SK-N-SH (cell line): ENCODE data around the gene NEK3. TPM values are rescaled to one million over a fixed set of nuclear protein-coding genes. Genes with fewer than 3 reads are reported as not detected.

ENCODE experiments used
- CTCF ChIA-PET: fragments of 300-600, 350-600 bp; formaldehyde crosslinking; extraction: SDS; loops from one replicate; lab custom pipeline; 2021; lab: Yijun Ruan, JAX
- POLR2A ChIA-PET: fragments of 350-600 bp; sonication (Branson Sonifier 250); formaldehyde crosslinking; extraction: SDS; loops from one replicate; lab custom pipeline; 2020; ENCODE audit warnings: antibody characterized with exemption, inconsistent platforms; lab: Yijun Ruan, JAX
- DNase-seq: peaks from one replicate; pipeline ENCODE4 v3.0.0; 2012
- H2AFZ ChIP-seq: fragments of 200-600 bp; sonication (generic); 2 replicates; pipeline ENCODE4 v1.8.1; 2016; ENCODE audit warnings: antibody characterized with exemption, mild to moderate bottlenecking, low read depth
- H3F3A ChIP-seq: fragments of 200-600 bp; sonication (generic); replicated peaks from 2 replicates; pipeline ENCODE3; 2016; ENCODE audit warnings: antibody characterized with exemption, mild to moderate bottlenecking; ENCODE audit not compliant: insufficient read depth
- H3K27ac ChIP-seq, 2 experiments: fragments of 200-500 bp in 1 of 2; fragments of 200-600 bp in 1 of 2; sonication (Bioruptor generic) in 1 of 2; sonication (generic), shearing (Covaris generic) in 1 of 2; 2 replicates each; pipeline versions ENCODE4 v1.5.1 to v1.6.1; 2014 to 2016; ENCODE audit warnings: low read depth in 2 of 2, inconsistent platforms in 1 of 2, low read length in 1 of 2, mild to moderate bottlenecking in 1 of 2, mixed read lengths in 1 of 2
- H3K27me3 ChIP-seq: fragments of 200-600 bp; sonication (generic), shearing (Covaris generic); 2 replicates; pipeline ENCODE4 v1.6.1; 2016; ENCODE audit warnings: mixed run types; ENCODE audit not compliant: insufficient read depth
- H3K36me3 ChIP-seq, 2 experiments: fragments of 200-500 bp in 1 of 2; fragments of 200-600 bp in 1 of 2; sonication (Bioruptor generic) in 1 of 2; sonication (generic) in 1 of 2; replicated peaks in 1 of 2; 2 replicates each; pipeline versions ENCODE3 to v1.5.1; 2014 to 2016; ENCODE audit warnings: low read length in 1 of 2, mild to moderate bottlenecking in 1 of 2; ENCODE audit not compliant: insufficient read depth in 2 of 2, control insufficient read depth in 1 of 2
- H3K4me1 ChIP-seq, 2 experiments: fragments of 200-500 bp in 1 of 2; fragments of 200-600 bp in 1 of 2; sonication (Bioruptor generic) in 1 of 2; sonication (generic), shearing (Covaris generic) in 1 of 2; 2 replicates each; pipeline versions ENCODE4 v1.5.1 to v1.6.1; 2014 to 2016; ENCODE audit warnings: low read depth in 1 of 2, low read length in 1 of 2, mixed run types in 1 of 2; ENCODE audit not compliant: insufficient read depth in 2 of 2, control insufficient read depth in 1 of 2
- H3K4me2 ChIP-seq: fragments of 200-600 bp; sonication (generic), shearing (Covaris generic); 2 replicates; pipeline ENCODE4 v1.6.1; 2017; ENCODE audit warnings: mixed run types
- H3K4me3 ChIP-seq, 2 experiments: fragments of 200-500 bp in 1 of 2; fragments of 200-600 bp in 1 of 2; sonication (Bioruptor generic) in 1 of 2; sonication (generic), shearing (Covaris generic) in 1 of 2; 2 replicates each; pipeline versions ENCODE4 v1.5.1 to v1.8.1; 2014 to 2016; ENCODE audit warnings: low read depth in 2 of 2, inconsistent platforms in 1 of 2, low read length in 1 of 2, mild to moderate bottlenecking in 1 of 2, mixed read lengths in 1 of 2, moderate library complexity in 1 of 2
- H3K79me2 ChIP-seq: fragments of 200-600 bp; sonication (generic); 2 replicates; pipeline ENCODE4 v1.8.1; 2017; ENCODE audit warnings: mild to moderate bottlenecking; ENCODE audit not compliant: insufficient read depth
- H3K9ac ChIP-seq: fragments of 200-600 bp; sonication (generic); 2 replicates; pipeline ENCODE4 v1.6.1; 2017; ENCODE audit warnings: mixed run types
- H3K9me2 ChIP-seq: fragments of 200-600 bp; sonication (generic); 2 replicates; pipeline ENCODE4 v1.6.1; 2017; ENCODE audit warnings: mixed run types
- H3K9me3 ChIP-seq: fragments of 200-600 bp; sonication (generic); 2 replicates; pipeline ENCODE4 v1.6.1; 2017; ENCODE audit warnings: mixed run types, mild to moderate bottlenecking, moderate library complexity
- H4K20me1 ChIP-seq: fragments of 200-600 bp; sonication (generic); 2 replicates; pipeline ENCODE4 v1.6.1; 2017; ENCODE audit warnings: mild to moderate bottlenecking, mixed run types; ENCODE audit not compliant: insufficient read depth
- CHD2 ChIP-seq: fragments of 150-350 bp; IDR thresholded peaks from 2 replicates; pipeline ENCODE4 v1.6.1; 2018; ENCODE audit warnings: low read length; ENCODE audit not compliant: partially characterized antibody
- ELF1 ChIP-seq: IDR thresholded peaks from 2 replicates; pipeline ENCODE4 v1.4.0; 2012
- EP300 ChIP-seq, 2 experiments: IDR thresholded peaks; 2 replicates each; pipeline versions ENCODE4 v1.4.0 to v1.6.1; 2012; ENCODE audit warnings: borderline replicate concordance in 1 of 2, low read depth in 1 of 2, low read length in 1 of 2
- FOXJ3 ChIP-seq: sonication (generic); formaldehyde crosslinking; IDR thresholded peaks from 2 replicates; pipeline ENCODE4 v1.5.1; 2020; ENCODE audit warnings: mild to moderate bottlenecking, missing genetic modification reagents
- GATA2 ChIP-seq: sonication (generic); formaldehyde crosslinking; IDR thresholded peaks from 2 replicates; pipeline ENCODE4 v1.5.0; 2020; ENCODE audit warnings: mild to moderate bottlenecking, missing genetic modification reagents
- JUND ChIP-seq: IDR thresholded peaks from 2 replicates; pipeline ENCODE4 v1.4.0; 2012
- MXI1 ChIP-seq: IDR thresholded peaks from 2 replicates; pipeline ENCODE4 v1.6.1; 2012; ENCODE audit warnings: mild to moderate bottlenecking, low read depth, low read length, improper control_type of control experiment
- NFIC ChIP-seq: IDR thresholded peaks from 2 replicates; pipeline ENCODE4 v1.4.0; 2012; ENCODE audit warnings: borderline replicate concordance
- NRF1 ChIP-seq: IDR thresholded peaks from 2 replicates; pipeline ENCODE4 v1.6.1; 2012; ENCODE audit warnings: low read depth, mild to moderate bottlenecking, low read length
- PBX3 ChIP-seq: IDR thresholded peaks from 2 replicates; pipeline ENCODE4; 2012
- POLR2AphosphoS5 ChIP-seq: IDR thresholded peaks from 2 replicates; pipeline ENCODE4 v1.6.1; 2012; ENCODE audit warnings: low read depth, low read length
- REST ChIP-seq: IDR thresholded peaks from 2 replicates; pipeline ENCODE4 v1.6.1; 2012; ENCODE audit warnings: mild to moderate bottlenecking, low read depth, low read length, moderate library complexity
- RFX5 ChIP-seq: IDR thresholded peaks from 2 replicates; pipeline ENCODE4 v1.6.1; 2012; ENCODE audit warnings: mild to moderate bottlenecking, improper control_type of control experiment, low read length
- RXRA ChIP-seq: IDR thresholded peaks from 2 replicates; pipeline ENCODE4 v1.4.0; 2012; ENCODE audit warnings: low read depth, mild to moderate bottlenecking, borderline replicate concordance
- SIN3A ChIP-seq: IDR thresholded peaks from 2 replicates; pipeline ENCODE4 v1.6.1; 2012; ENCODE audit warnings: low read depth, mild to moderate bottlenecking, low read length, moderate library complexity, borderline replicate concordance
- SMC3 ChIP-seq: IDR thresholded peaks from 2 replicates; pipeline ENCODE4 v1.6.1; 2012; ENCODE audit warnings: low read depth, low read length, improper control_type of control experiment
- TAF1 ChIP-seq: IDR thresholded peaks from 2 replicates; pipeline ENCODE4 v1.6.1; 2012; ENCODE audit warnings: low read depth, mild to moderate bottlenecking, low read length, moderate library complexity, borderline replicate concordance
- TCF12 ChIP-seq: IDR thresholded peaks from 2 replicates; pipeline ENCODE4 v1.4.0; 2012
- TEAD4 ChIP-seq: IDR thresholded peaks from 2 replicates; pipeline ENCODE4 v1.4.0; 2012; ENCODE audit warnings: mild to moderate bottlenecking, borderline replicate concordance; ENCODE audit not compliant: insufficient read depth
- YY1 ChIP-seq: IDR thresholded peaks from 2 replicates; pipeline ENCODE4 v1.4.0; 2012; ENCODE audit warnings: low read depth, mild to moderate bottlenecking
- WGBS: methylation state at CpG from one replicate; pipeline ENCODE4 v1.1.6; 2017; ENCODE audit warnings: low lambda C conversion rate; 5-methylcytosine and 5-hydroxymethylcytosine counted together
- polyA plus RNA-seq, 3 experiments: library from polyadenylated mRNA; depleted of rRNA; stranded (reverse); fragments of >200 nt; gene quantifications; 2 replicates each; pipeline ENCODE4 v1.2.3, GENCODE V29; 2012
- TF ChIP-seq, protein P1 (sequence below): IDR thresholded peaks from 2 replicates; pipeline ENCODE4 v1.4.0; 2012; ENCODE audit warnings: low read depth
- TF ChIP-seq, protein P2 (sequence below): IDR thresholded peaks from 2 replicates; pipeline ENCODE4 v1.4.0; 2012; ENCODE audit warnings: low read depth, borderline replicate concordance

NEK3 gene
- polyA plus RNA-seq, 1 of the 3 experiments (the other 2 are of a cell fraction) = 12.7 TPM

- H3K27me3 ChIP-seq = no peaks in the 10 kb centered on the region
- no peaks in the 10 kb centered on the region for H3K79me2 ChIP-seq
- DNase-seq = no peak
- no peak overlapping the region for H3K4me2 ChIP-seq
- H3K9me2 ChIP-seq = no peaks in the 10 kb centered on the region
- no peak overlapping the region for H3K9ac ChIP-seq
- 73% methylated on average over 2 of the region's 2 CpGs for WGBS
- no peaks in the 10 kb centered on the region for H3F3A ChIP-seq
- no peaks in the 10 kb centered on the region for H3K9me3 ChIP-seq
- no peaks in the 10 kb centered on the region for H4K20me1 ChIP-seq
- H3K4me3 ChIP-seq = no peak overlapping the region
- ChIA-PET POLR2A (no interaction called here), CTCF (no interaction called here)
- H3K4me1 ChIP-seq = no peaks in the 10 kb centered on the region
- no peak overlapping the region for H2AFZ ChIP-seq
- TF ChIP-seq NRF1 (no peak), NFIC (no peak), RXRA (no peak), ELF1 (no peak), POLR2AphosphoS5 (no peak), MXI1 (no peak), FOXJ3 (CRISPR knock-in tag) (no peak)
- TF ChIP-seq, protein P1, sequence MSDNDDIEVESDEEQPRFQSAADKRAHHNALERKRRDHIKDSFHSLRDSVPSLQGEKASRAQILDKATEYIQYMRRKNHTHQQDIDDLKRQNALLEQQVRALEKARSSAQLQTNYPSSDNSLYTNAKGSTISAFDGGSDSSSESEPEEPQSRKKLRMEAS = no peak
- H3K27ac ChIP-seq = no peak overlapping the region
- peaks cover 42 to 43% of the 10 kb centered on the region in 2 experiments for H3K36me3 ChIP-seq
Observed at GRCh38 chr13:52179925-52180324, 20.5 kb upstream of the NEK3 start.

GRCh38 chr13:52177276-52177675 is 17.9 kb upstream of the NEK3 start:
- TF ChIP-seq EP300 (IDR thresholded peaks at IDR 0.05; ENCODE audit: borderline replicate concordance in 1 of 2, low read depth in 1 of 2, low read length in 1 of 2) = no peak
- TF ChIP-seq GATA2 (CRISPR knock-in tag) = no peak
- TF ChIP-seq CHD2 = no peak
- TF ChIP-seq YY1 = no peak
- TF ChIP-seq TAF1 = no peak
- no peak for TF ChIP-seq RXRA
- no peak for TF ChIP-seq SIN3A
- TF ChIP-seq, protein P2, sequence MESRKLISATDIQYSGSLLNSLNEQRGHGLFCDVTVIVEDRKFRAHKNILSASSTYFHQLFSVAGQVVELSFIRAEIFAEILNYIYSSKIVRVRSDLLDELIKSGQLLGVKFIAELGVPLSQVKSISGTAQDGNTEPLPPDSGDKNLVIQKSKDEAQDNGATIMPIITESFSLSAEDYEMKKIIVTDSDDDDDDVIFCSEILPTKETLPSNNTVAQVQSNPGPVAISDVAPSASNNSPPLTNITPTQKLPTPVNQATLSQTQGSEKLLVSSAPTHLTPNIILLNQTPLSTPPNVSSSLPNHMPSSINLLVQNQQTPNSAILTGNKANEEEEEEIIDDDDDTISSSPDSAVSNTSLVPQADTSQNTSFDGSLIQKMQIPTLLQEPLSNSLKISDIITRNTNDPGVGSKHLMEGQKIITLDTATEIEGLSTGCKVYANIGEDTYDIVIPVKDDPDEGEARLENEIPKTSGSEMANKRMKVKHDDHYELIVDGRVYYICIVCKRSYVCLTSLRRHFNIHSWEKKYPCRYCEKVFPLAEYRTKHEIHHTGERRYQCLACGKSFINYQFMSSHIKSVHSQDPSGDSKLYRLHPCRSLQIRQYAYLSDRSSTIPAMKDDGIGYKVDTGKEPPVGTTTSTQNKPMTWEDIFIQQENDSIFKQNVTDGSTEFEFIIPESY = no peak
- TF ChIP-seq TEAD4 = no peak
- no peak for TF ChIP-seq TCF12
- no peak for TF ChIP-seq JUND
- no peak for TF ChIP-seq SMC3
- TF ChIP-seq RFX5 = no peak
- TF ChIP-seq REST = no peak
- no peak for TF ChIP-seq PBX3
- TF ChIP-seq MXI1 = no peak
- no peaks in the 10 kb centered on the region for H3F3A ChIP-seq
- H3K27me3 ChIP-seq = no peaks in the 10 kb centered on the region
- peaks cover 43 to 52% of the 10 kb centered on the region in 2 experiments for H3K36me3 ChIP-seq
- DNase-seq = no peak
- ChIA-PET CTCF (no interaction called here), POLR2A (no interaction called here)
- no peak overlapping the region for H3K4me2 ChIP-seq
- no peaks in the 10 kb centered on the region for H3K9me2 ChIP-seq
- H3K9me3 ChIP-seq = no peaks in the 10 kb centered on the region
- H4K20me1 ChIP-seq = no peaks in the 10 kb centered on the region
- H3K4me1 ChIP-seq = no peaks in the 10 kb centered on the region
- H2AFZ ChIP-seq = no peak overlapping the region
- no peak overlapping the region for H3K9ac ChIP-seq
- no peaks in the 10 kb centered on the region for H3K79me2 ChIP-seq
- 93% methylated on average over 2 of the region's 2 CpGs for WGBS
- H3K27ac ChIP-seq = no peak overlapping the region
- no peak overlapping the region for H3K4me3 ChIP-seq
